RWPE1 (cell line): Measurements from ENCODE around the gene CREB3L2.

ENCODE experiments used
- CTCF ChIA-PET: fragments of 350-600 bp; sonication (Branson Sonifier 250); formaldehyde crosslinking; extraction: SDS; loops from one replicate; lab custom pipeline; 2021; lab: Yijun Ruan, JAX
- POLR2A ChIA-PET: fragments of 400-600 bp; formaldehyde crosslinking; extraction: SDS; loops from one replicate; lab custom pipeline; 2020; ENCODE audit warnings: antibody characterized with exemption; ENCODE audit not compliant: low non-redundant PET; lab: Yijun Ruan, JAX
- DNase-seq: peaks from one replicate; pipeline ENCODE4 v3.0.0; 2012; ENCODE audit warnings: low spot score
- H3K27ac ChIP-seq: fragments of 450-650 bp; 2 replicates; pipeline ENCODE4 v1.5.1; 2017
- TF ChIP-seq, protein P1 (sequence below): fragments of 450-650 bp; conservative IDR thresholded peaks from 2 replicates; pipeline ENCODE4 v1.5.1; 2017; ENCODE audit warnings: low read depth, mild to moderate bottlenecking

CREB3L2 gene

DNA sequence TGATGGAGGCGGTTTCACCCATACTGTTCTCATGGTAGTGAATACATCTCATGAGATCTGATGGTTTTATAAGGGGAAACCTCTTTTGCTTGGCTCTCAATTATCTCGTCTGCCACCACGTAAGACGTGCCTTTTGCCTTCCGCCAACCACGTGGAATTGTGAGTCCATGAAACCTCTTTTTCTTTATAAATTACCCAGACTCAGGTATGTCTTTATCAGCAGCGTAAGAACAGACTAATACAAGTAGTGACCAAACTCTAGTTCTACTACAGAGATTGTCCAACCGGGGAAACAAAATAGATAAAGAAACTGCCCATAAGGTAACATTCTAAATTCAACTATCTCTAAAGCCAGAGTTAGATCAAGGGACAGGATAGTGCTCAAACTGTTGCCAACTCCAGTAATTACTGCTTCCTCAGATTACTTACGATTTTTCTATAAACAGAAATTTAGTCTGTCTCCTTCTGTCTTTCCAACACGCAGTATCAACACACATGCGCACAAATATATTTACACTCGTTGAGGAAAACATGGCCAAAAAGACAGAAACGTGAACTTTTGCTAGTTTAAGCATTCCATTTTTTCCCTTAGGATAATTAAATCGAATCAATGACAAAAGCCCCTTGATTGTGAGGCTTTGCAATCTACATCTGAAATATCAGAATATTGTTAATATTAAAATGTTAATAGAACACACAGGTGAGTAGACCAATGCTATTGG lies 36.9 kb downstream of the CREB3L2 start:
- H3K27ac ChIP-seq = no peak overlapping the region
- POLR2A ChIA-PET = interaction anchor here (0.5 kb wide), 1 partner anchor 301 kb away, joined by 4 read pairs; no protein-coding TSS in a partner anchor
- DNase-seq = no peak
- TF ChIP-seq, protein P1, sequence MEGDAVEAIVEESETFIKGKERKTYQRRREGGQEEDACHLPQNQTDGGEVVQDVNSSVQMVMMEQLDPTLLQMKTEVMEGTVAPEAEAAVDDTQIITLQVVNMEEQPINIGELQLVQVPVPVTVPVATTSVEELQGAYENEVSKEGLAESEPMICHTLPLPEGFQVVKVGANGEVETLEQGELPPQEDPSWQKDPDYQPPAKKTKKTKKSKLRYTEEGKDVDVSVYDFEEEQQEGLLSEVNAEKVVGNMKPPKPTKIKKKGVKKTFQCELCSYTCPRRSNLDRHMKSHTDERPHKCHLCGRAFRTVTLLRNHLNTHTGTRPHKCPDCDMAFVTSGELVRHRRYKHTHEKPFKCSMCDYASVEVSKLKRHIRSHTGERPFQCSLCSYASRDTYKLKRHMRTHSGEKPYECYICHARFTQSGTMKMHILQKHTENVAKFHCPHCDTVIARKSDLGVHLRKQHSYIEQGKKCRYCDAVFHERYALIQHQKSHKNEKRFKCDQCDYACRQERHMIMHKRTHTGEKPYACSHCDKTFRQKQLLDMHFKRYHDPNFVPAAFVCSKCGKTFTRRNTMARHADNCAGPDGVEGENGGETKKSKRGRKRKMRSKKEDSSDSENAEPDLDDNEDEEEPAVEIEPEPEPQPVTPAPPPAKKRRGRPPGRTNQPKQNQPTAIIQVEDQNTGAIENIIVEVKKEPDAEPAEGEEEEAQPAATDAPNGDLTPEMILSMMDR = no peak
- CTCF ChIA-PET = no interaction called here

DNA sequence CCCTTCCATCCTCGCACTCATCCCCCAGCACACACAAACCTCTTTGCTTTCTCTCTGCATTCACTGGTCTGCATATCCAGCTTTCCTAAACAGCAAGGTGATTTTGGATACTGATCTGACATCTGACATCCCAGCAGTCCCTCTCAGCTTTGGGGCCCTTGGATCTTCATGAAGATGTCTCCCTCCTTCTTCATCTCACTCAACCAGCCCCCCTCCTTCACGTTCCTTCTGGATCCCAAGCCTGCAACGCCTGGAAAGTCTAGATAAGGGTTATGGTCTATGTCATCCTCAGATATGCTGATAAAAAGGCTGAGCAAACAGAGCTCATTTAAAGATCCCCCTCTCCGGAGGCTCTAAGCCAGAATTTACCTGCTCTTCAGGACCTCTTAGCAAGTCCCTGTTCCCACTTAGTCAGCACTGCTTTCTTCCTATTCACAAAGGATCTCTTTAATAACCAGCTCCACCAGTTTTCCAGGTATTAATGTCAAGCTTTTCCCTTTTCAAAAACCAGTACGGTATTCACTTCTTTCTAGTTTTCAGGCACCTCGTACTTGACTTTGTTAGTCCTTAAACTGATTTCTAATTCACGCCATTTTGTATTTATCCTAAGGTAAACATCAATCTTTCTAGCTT lies 38.9 kb downstream of the CREB3L2 start:
- H3K27ac ChIP-seq = no peak overlapping the region
- DNase-seq = no peak
- POLR2A ChIA-PET = no interaction called here
- TF ChIP-seq, protein P1 = no peak
- CTCF ChIA-PET = no interaction called here

DNA sequence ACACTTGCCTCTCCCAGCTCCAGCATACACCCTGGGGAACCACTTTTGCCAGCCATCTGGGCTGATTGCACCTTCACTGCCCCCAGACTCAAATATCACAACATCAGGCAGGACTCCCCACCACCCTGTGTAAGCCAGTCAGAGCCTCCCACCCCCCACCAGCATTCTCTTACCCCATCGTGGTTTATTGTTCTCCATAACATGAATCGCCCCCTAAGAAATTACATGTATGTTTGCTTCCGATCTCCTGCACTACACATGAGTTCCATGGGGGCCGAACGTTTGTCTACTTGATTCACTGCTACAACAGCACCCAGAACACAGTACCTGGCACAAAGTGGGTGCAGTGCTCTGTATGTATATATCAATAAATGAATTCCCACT lies 39.4 kb downstream of the CREB3L2 start:
- no peak for DNase-seq
- TF ChIP-seq, protein P1 = no peak
- CTCF ChIA-PET = no interaction called here
- no peak overlapping the region for H3K27ac ChIP-seq
- POLR2A ChIA-PET = no interaction called here

DNA sequence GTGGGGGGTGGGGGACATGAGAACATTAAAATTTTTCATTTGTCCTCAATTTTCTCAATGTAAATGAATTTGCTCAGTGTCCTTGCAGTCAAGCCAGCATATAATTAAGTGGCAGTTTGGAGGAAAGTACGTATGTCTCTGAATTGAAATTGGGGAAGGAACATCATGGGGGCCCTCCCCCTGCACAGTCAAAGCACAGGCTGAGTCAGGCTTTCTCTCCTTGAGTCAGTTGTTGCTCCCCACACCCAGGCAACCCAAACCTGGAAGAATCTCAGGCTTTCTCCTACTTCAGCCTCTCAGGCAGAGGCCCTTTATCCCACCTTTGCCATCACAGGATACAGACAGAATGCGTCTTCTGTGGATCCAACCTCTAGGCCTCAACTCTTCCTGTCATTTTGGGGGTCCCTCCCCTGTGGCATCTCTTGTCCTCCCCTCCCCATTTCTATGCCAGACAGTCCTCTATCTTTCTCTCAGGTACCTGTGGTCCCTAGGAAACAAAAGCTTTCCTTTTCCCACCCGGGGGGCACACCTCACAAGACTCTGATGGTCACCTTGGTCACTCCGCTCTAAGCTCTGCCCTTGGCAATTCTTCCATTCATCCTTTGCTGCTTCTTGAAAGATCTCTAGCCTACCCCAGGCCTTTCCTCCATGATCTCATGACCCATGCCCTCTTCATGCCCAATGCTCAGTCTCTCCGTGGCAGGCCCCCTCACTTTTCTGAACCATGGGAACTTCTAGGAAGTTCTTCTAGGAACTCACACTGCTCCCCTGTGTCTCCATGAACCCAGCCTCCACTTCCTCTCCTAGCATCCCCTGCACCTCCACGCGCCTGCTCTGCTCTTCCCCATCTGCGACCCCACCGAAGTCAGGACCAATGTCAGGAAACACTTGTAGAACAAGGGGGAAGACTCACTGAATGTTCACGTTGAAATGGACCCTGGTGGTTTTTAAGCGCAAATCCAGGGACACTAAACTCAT lies 40.4 kb downstream of the CREB3L2 start:
- DNase-seq = no peak
- ChIA-PET CTCF (no interaction called here), POLR2A (no interaction called here)
- no peak overlapping the region for H3K27ac ChIP-seq
- TF ChIP-seq, protein P1 = no peak

DNA sequence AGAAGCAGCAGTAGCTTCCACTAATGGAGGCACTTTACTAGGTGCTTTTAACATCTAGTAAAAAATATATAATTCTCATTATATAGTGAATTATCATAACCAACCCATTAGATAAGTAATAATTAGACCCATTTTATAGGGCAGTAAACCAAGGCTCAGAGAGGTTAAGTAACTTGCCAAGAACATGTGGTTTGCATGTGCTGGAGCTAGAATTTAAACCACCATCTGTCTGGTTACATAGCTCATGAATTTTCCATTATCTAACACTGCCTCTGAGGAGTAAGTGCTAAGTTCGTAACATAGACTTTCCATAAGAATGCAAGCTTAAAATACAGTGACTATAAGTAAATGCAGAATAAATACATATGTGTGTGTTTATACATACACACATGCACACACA lies 41.9 kb downstream of the CREB3L2 start:
- ChIA-PET CTCF (no interaction called here), POLR2A (no interaction called here)
- no peak overlapping the region for H3K27ac ChIP-seq
- TF ChIP-seq, protein P1 = no peak
- DNase-seq = no peak
